ENCODE results near the gene UACA. TPM values are rescaled to one million over a fixed set of nuclear protein-coding genes. Genes with fewer than 3 reads are reported as not detected.
A peak's percentile ranks its signal among the peaks of the same experiment; 100 is the strongest.

Gene UACA
- total RNA-seq, 1 donor from 2014 or later, result 9.4 TPM

GRCh38 chr15:70723927-70724326, 39.4 kb downstream of the UACA start:
- no peaks in the 10 kb centered on the region for H3K36me3 ChIP-seq (ENCODE audit: control insufficient read depth, insufficient read depth, low read length)
- no peak overlapping the region for H3K4me3 ChIP-seq (ENCODE audit: low read depth, low read length)
- H3K27me3 ChIP-seq (ENCODE audit: control insufficient read depth, insufficient read depth, low read length), result no peaks in the 10 kb centered on the region
- no peak for TF ChIP-seq CTCF (IDR thresholded peaks at IDR 0.05; ENCODE audit: insufficient read depth, low read length, poor library complexity, severe bottlenecking)
- DNase-seq (ENCODE audit: low read depth), result no peak

- Histone ChIP-seq H3K4me3 (ENCODE audit: low read depth, low read length) (no peak overlapping the region), H3K27me3 (ENCODE audit: control insufficient read depth, insufficient read depth, low read length) (no peaks in the 10 kb centered on the region), H3K36me3 (ENCODE audit: control insufficient read depth, insufficient read depth, low read length) (no peaks in the 10 kb centered on the region)
- no peak for TF ChIP-seq CTCF (IDR thresholded peaks at IDR 0.05; ENCODE audit: insufficient read depth, low read length, poor library complexity, severe bottlenecking)
- no peak for DNase-seq (ENCODE audit: low read depth)
These were observed 40.3 kb downstream of the UACA start for GRCh38 chr15:70723122-70723422.

GRCh38 chr15:70722266-70723121, 40.9 kb downstream of the UACA start:
- no peaks in the 10 kb centered on the region for H3K27me3 ChIP-seq (ENCODE audit: control insufficient read depth, insufficient read depth, low read length)
- TF ChIP-seq CTCF (IDR thresholded peaks at IDR 0.05; ENCODE audit: insufficient read depth, low read length, poor library complexity, severe bottlenecking), result peak; percentile 55
- no peak for DNase-seq (ENCODE audit: low read depth)
- H3K36me3 ChIP-seq (ENCODE audit: control insufficient read depth, insufficient read depth, low read length), result no peaks in the 10 kb centered on the region
- H3K4me3 ChIP-seq (ENCODE audit: low read depth, low read length), result no peak overlapping the region

- Histone ChIP-seq H3K36me3 (ENCODE audit: control insufficient read depth, insufficient read depth, low read length) (no peaks in the 10 kb centered on the region), H3K27me3 (ENCODE audit: control insufficient read depth, insufficient read depth, low read length) (no peaks in the 10 kb centered on the region), H3K4me3 (ENCODE audit: low read depth, low read length) (no peak overlapping the region)
- TF ChIP-seq CTCF (IDR thresholded peaks at IDR 0.05; ENCODE audit: insufficient read depth, low read length, poor library complexity, severe bottlenecking), result no peak
- no peak for DNase-seq (ENCODE audit: low read depth)
These were observed 42.9 kb downstream of the UACA start for GRCh38 chr15:70720228-70721016.

DNA sequence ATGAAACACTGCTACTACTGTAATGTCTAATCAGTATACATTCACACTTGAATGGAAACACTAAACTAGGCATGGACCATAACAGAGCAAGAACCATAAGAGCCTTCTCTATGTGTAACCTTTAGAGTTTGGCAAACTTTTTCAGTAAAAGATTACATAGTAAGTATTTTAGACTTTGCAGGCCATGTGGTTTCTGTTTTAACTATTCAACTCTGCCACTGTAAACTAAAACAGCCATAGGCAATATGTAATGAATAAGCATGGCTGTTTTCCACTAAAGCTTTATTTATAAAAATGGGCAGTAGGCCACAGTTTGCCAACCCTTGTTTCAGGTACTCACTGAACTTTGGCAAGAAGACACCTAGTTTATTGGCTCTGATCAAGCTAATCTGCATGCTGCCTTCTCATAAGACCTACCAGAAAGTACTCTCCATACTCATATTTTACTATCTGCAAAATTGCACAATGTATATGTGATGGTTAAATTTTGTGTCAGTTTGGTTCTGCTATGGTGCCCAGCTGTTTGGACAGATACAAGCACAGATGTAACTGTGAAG, 46.0 kb downstream of the UACA start:
- Histone ChIP-seq H3K36me3 (ENCODE audit: control insufficient read depth, insufficient read depth, low read length) (no peaks in the 10 kb centered on the region), H3K4me3 (ENCODE audit: low read depth, low read length) (no peak overlapping the region), H3K27me3 (ENCODE audit: control insufficient read depth, insufficient read depth, low read length) (no peaks in the 10 kb centered on the region)
- no peak for DNase-seq (ENCODE audit: low read depth)
- no peak for TF ChIP-seq CTCF (IDR thresholded peaks at IDR 0.05; ENCODE audit: insufficient read depth, low read length, poor library complexity, severe bottlenecking)
